Measurements from ENCODE around the gene ANTXR2.

ANTXR2 gene

DNA sequence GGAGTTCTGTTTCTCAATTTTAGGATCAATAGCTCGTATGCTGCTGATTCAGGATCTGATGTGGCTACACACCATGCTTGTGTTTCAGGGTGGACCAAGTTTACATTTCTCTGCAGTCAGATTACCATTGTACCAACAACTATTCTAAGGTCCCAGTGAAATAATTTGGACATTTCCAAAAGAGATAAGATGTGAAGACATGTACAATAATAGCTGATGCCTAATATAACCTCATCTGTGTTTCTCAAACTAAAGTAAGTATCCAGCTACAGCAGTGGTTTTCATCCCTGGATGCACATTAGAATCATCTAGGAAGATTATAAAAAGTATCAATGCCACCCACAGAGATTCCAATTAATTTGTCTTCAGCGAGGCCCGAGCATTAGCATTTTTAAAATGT lies 209.7 kb downstream of the ANTXR2 start:
- no peak for DNase-seq (ENCODE audit: low read depth)

GRCh38 chr4:79862821-79863220 lies 210.2 kb downstream of the ANTXR2 start:
- no peak for DNase-seq (ENCODE audit: low read depth)

DNA sequence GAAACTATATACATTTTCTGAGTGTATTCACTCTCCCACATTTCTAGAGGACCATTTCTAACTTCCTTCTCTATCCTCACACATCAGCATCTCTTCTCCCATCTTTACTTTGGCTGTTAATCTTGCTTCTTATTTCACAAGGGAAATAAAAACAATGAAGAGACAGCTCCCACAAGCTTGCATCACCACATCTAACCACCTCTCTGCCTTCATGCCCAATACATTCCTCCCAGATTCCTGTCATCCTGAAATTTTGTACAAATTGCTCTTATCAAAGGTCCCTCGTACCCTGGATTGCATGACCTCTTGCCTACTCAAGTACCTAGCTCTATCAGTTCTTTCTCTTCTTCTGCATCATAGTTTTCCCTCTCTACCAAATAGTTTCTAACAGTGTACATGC lies 215.2 kb downstream of the ANTXR2 start:
- no peak for DNase-seq (ENCODE audit: low read depth)

DNA sequence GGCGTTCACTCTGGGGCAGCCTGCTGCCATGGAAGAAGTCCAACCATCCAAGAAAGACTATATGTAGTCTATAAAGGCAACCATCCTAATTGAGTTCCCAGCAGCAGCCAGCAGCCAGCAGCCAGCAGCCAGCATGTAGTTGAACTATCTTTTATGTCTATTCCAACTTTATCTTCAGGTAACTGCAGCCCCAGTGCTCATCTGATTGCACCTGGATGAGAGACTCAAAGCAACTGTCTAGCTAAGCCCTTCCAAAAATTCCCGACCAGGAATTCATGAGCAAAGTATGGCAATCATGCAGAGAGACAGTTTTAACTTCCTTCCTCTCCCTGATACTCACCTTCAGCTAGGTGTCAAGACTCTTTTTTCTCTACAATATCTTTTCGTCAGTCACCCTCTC lies 216.8 kb downstream of the ANTXR2 start:
- DNase-seq (ENCODE audit: low read depth) = no peak

- DNase-seq (ENCODE audit: low read depth) = no peak
These were observed 218.1 kb downstream of the ANTXR2 start for GRCh38 chr4:79854856-79855502.

GRCh38 chr4:79852305-79852730 lies 220.7 kb downstream of the ANTXR2 start:
- DNase-seq (ENCODE audit: low read depth) = peak; percentile 36

DNA sequence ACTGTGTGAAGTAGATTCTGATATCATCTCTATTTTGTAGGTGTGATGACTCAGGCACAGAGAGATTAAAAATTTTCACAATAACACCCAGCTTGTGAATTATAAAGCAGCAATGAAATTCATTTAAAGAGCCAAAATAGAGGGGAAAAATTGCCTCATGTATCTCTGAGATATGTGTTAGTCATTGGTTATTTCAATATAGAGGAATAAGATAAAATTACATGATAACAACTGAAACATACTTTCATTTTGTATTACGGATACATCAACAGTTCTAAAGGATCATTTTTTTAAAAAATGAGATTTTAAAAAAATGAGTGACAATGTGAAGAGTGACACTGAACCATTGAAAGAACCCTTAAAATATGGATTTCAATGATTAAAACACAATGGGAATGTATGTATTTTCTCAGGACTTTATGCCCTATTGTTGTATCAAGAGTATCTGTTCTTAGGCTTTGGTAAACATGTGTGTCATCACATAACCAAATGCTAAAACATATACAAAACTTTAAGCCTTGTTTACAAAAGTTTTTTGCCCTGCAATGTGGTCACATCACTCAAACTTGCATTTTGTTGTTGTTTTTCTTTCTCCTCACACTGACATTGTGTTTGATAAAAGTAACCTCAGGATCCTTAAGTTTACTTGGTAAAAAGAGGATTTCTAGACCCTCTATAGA lies 221.3 kb downstream of the ANTXR2 start:
- peak; percentile 9 for DNase-seq (ENCODE audit: low read depth)

Measured in ELR (cell line).